GM12878 (cell line): ENCODE measurements around the gene OR2AE1. TPM values are rescaled to one million over a fixed set of nuclear protein-coding genes. Genes with fewer than 3 reads are reported as not detected.

Source experiments
- ATAC-seq: fragments of 200-7000 bp; cut with Tn5 transposase; 3 replicates; pipeline ENCODE4 v1.9.1; 2020; ENCODE audit warnings: mild to moderate bottlenecking, moderate library complexity
- BruUV-seq: library from RNA; stranded (reverse); fragments of 400-500 nt; replicated peaks from 2 replicates; lab custom pipeline; 2021; lab: Mats Ljungman, UMichigan
- CTCF ChIA-PET: fragments of 300-600 bp; sonication (Branson Sonifier 250); formaldehyde crosslinking; extraction: SDS; loops from one replicate; lab custom pipeline; 2021; ENCODE audit warnings: inconsistent platforms; lab: Yijun Ruan, JAX
- POLR2A ChIA-PET: fragments of 350-600 bp; formaldehyde crosslinking; extraction: SDS; loops from one replicate; lab custom pipeline; 2021; ENCODE audit warnings: inconsistent platforms; lab: Charles Lee
- RAD21 ChIA-PET: fragments of 300-600 bp; sonication (Branson Sonifier 250); formaldehyde crosslinking; loops from one replicate; lab custom pipeline; 2023; ENCODE audit warnings: antibody characterized with exemption; ENCODE audit not compliant: unreplicated experiment; lab: Charles Lee
- SMC1A ChIA-PET: fragments of 300-600 bp; sonication (Branson Sonifier 250); formaldehyde crosslinking; loops from one replicate; lab custom pipeline; 2023; ENCODE audit not compliant: unreplicated experiment, uncharacterized antibody; lab: Charles Lee
- DNase-seq: peaks from one replicate; pipeline ENCODE4 v3.0.0-alpha.2; 2011; ENCODE audit warnings: low read depth, low spot score
- FAIRE-seq: peaks from 3 replicates; lab custom pipeline; 2011; peaks lifted over from hg19 to GRCh38; lab: Jason Lieb, UNC
- H2AFZ ChIP-seq: 2 replicates; pipeline ENCODE4 v1.6.0; 2011; ENCODE audit warnings: low read depth, low read length, control low read depth; ENCODE audit not compliant: control insufficient read depth
- H3K27ac ChIP-seq: 2 replicates; pipeline ENCODE4 v1.5.1; 2011; ENCODE audit warnings: control low read depth; ENCODE audit not compliant: control insufficient read depth, insufficient read depth
- H3K27me3 ChIP-seq, 2 experiments: replicated peaks in 1 of 2; 2 replicates each; pipeline versions ENCODE4 v1.6.0 to v1.6.1; 2011; ENCODE audit warnings: low read length in 1 of 2; ENCODE audit not compliant: control insufficient read depth in 2 of 2, insufficient read depth in 2 of 2
- H3K36me3 ChIP-seq, 2 experiments: 2 replicates each; pipeline ENCODE4 v1.5.1; 2011; ENCODE audit warnings: low read length in 1 of 2; ENCODE audit not compliant: control insufficient read depth in 2 of 2, insufficient read depth in 2 of 2
- H3K4me1 ChIP-seq: 2 replicates; pipeline ENCODE4 v1.6.1; 2011; ENCODE audit warnings: mild to moderate bottlenecking, low read length, moderate library complexity, mixed read lengths; ENCODE audit not compliant: control insufficient read depth, insufficient read depth
- H3K4me2 ChIP-seq: 2 replicates; pipeline ENCODE4 v1.6.0; 2011; ENCODE audit warnings: control low read depth; ENCODE audit not compliant: control insufficient read depth, insufficient read depth
- H3K4me3 ChIP-seq: fragments of 200-600 bp; sonication (generic); 2 replicates; pipeline ENCODE4 v1.5.1; 2016
- H3K79me2 ChIP-seq: 2 replicates; pipeline ENCODE4 v1.6.0; 2011; ENCODE audit warnings: low read length; ENCODE audit not compliant: control insufficient read depth, insufficient read depth
- H3K9ac ChIP-seq: 2 replicates; pipeline ENCODE4 v1.8.0; 2011; ENCODE audit warnings: low read length, control low read depth, mixed read lengths; ENCODE audit not compliant: control insufficient read depth, insufficient read depth
- H3K9me3 ChIP-seq: replicated peaks from 3 replicates; pipeline ENCODE4 v1.5.1; 2011; ENCODE audit warnings: mild to moderate bottlenecking, low read length; ENCODE audit not compliant: control insufficient read depth, insufficient read depth
- H4K20me1 ChIP-seq: 2 replicates; pipeline ENCODE4 v1.6.0; 2011; ENCODE audit not compliant: control insufficient read depth, insufficient read depth
- BCL3 ChIP-seq: IDR thresholded peaks from 2 replicates; pipeline ENCODE4 v1.6.1; 2011; ENCODE audit warnings: borderline replicate concordance, low read depth, mild to moderate bottlenecking, moderate library complexity, low read length; ENCODE audit not compliant: insufficient read depth, poor library complexity, severe bottlenecking
- EED ChIP-seq: sonication (generic); IDR thresholded peaks from 2 replicates; pipeline ENCODE4 v1.6.1; 2016; ENCODE audit warnings: antibody characterized with exemption, low read depth
- MEF2B ChIP-seq: fragments of 450-650 bp; IDR thresholded peaks from 2 replicates; pipeline ENCODE4 v1.6.1; 2018; ENCODE audit warnings: mild to moderate bottlenecking, moderate library complexity; ENCODE audit not compliant: partially characterized antibody, poor library complexity, severe bottlenecking
- NFXL1 ChIP-seq: fragments of 450-650 bp; IDR thresholded peaks from 2 replicates; pipeline ENCODE4 v1.6.1; 2017; ENCODE audit warnings: antibody characterized with exemption, mild to moderate bottlenecking, borderline replicate concordance
- NKRF ChIP-seq: fragments of 450-650 bp; conservative IDR thresholded peaks from 2 replicates; pipeline ENCODE4 v1.6.1; 2017; ENCODE audit warnings: mild to moderate bottlenecking, moderate library complexity
- POLR2A ChIP-seq: IDR thresholded peaks from 2 replicates; pipeline ENCODE4 v1.6.1; 2011; ENCODE audit warnings: low read depth, mild to moderate bottlenecking, low read length
- RUNX3 ChIP-seq: IDR thresholded peaks from 2 replicates; pipeline ENCODE4 v1.6.1; 2012; ENCODE audit warnings: low read length, inconsistent platforms
- SMAD1 ChIP-seq: fragments of 450-650 bp; IDR thresholded peaks from 2 replicates; pipeline ENCODE4 v1.6.1; 2018; ENCODE audit warnings: mild to moderate bottlenecking, low read depth; ENCODE audit not compliant: partially characterized antibody
- SP1 ChIP-seq: IDR thresholded peaks from one replicate; pipeline ENCODE4 v1.6.1; 2011; ENCODE audit warnings: low read depth, low read length
- SPI1 ChIP-seq: IDR thresholded peaks from 2 replicates; pipeline ENCODE4 v1.6.1; 2011; ENCODE audit warnings: low read depth, mild to moderate bottlenecking, low read length, moderate library complexity, borderline replicate concordance; ENCODE audit not compliant: insufficient read depth
- SUPT20H ChIP-seq: IDR thresholded peaks from 2 replicates; pipeline ENCODE4 v1.6.1; 2011; ENCODE audit warnings: low read depth, mild to moderate bottlenecking, low read length, moderate library complexity, borderline replicate concordance; ENCODE audit not compliant: control insufficient read depth
- TBL1XR1 ChIP-seq: IDR thresholded peaks from 2 replicates; pipeline ENCODE4 v1.6.1; 2012; ENCODE audit warnings: low read depth, low read length, improper control_type of control experiment
- ZBTB40 ChIP-seq: fragments of 450-650 bp; IDR thresholded peaks from 2 replicates; pipeline ENCODE4 v1.6.1; 2016; ENCODE audit warnings: mild to moderate bottlenecking, moderate library complexity, borderline replicate concordance
- WGBS: methylation state at CpG from one replicate; pipeline ENCODE4 v1.1.6; 2016; ENCODE audit warnings: low lambda C conversion rate; ENCODE audit not compliant: insufficient replicate concordance, insufficient coverage; ENCODE audit errors: missing lambda C conversion rate; 5-methylcytosine and 5-hydroxymethylcytosine counted together
- in situ Hi-C: fragments of 300-500 bp; cut with MboI; formaldehyde crosslinking; loops from 9 replicates; pipeline ENCODE4 v1.14.3; 2018; ENCODE audit warnings: mixed read lengths
- intact Hi-C: fragments of 100-400 bp; cut with micrococcal nuclease; formaldehyde crosslinking; loops from one replicate; pipeline ENCODE4 v1.14.2; 2022; ENCODE audit not compliant: unreplicated experiment
- polyA plus RNA-seq, 11 experiments: library from polyadenylated mRNA; depleted of rRNA in 4 of 11; unstranded in 6 of 11; stranded (reverse) in 5 of 11; fragments of >200 nt; fragmentation: Nextera tagmentation in 4 of 11; fragmentation: Illumina TruSeq in 1 of 11; extraction: Ambion mirVana in 4 of 11; extraction: Trizol in 1 of 11; gene quantifications; 1 replicate in 1 of 11; 2 replicates in 10 of 11; pipeline versions ENCODE4 v1.2.1 to v1.2.3, GENCODE V29; 2011 to 2016; ENCODE audit warnings: inconsistent platforms in 2 of 11, missing spikeins in 2 of 11, low read depth in 1 of 11
- total RNA-seq, 4 experiments: library from RNA; depleted of rRNA in 3 of 4; stranded (reverse); fragments of >200 nt in 3 of 4; fragmentation: Illumina TruSeq in 1 of 4; extraction: Trizol in 1 of 4; gene quantifications; 2 replicates each; pipeline versions ENCODE4 v1.2.1 to v1.2.3, GENCODE V29; 2013 to 2021

The OR2AE1 gene
- total and polyA plus RNA-seq, 10 of the 15 experiments (the other 5 are each of a cell fraction or from before 2014, with no cell fraction given): 0.05 to 0.34 (median 0.18) TPM; not detected in 4

GRCh38 chr7:99898023-99898357, 21.2 kb upstream of the OR2AE1 start (continued):
- TF ChIP-seq SMAD1 (no peak), MEF2B (no peak), TBL1XR1 (no peak), NKRF (no peak), NFXL1 (no peak), SUPT20H (no peak)

GRCh38 chr7:99897322-99898022, 20.6 kb upstream of the OR2AE1 start:
- Histone ChIP-seq H3K4me2 (no peak overlapping the region), H3K36me3 (peaks cover 5 to 22% of the 10 kb centered on the region in 2 experiments; a peak in 3 of 4 replicates), H3K79me2 (no peaks in the 10 kb centered on the region), H3K4me1 (peaks cover 8% of the 10 kb centered on the region), H3K27ac (no peak overlapping the region), H4K20me1 (no peaks in the 10 kb centered on the region), H3K27me3 (no peaks in the 10 kb centered on the region), H3K9ac (no peak overlapping the region), H3K9me3 (no peaks in the 10 kb centered on the region), H3K4me3 (no peak overlapping the region), H2AFZ (no peak overlapping the region)
- peak; percentile 81 for ATAC-seq
- ChIA-PET CTCF (interaction anchor here (1.0 kb wide), 1 partner anchor 16 kb away, joined by 3 read pairs; no protein-coding TSS in a partner anchor), SMC1A (no interaction called here), RAD21 (no interaction called here), POLR2A (no interaction called here)
- no TSS peak for BruUV-seq
- intact Hi-C loops: no loop called here
- in situ Hi-C loops: no loop called here
- FAIRE-seq: no peak
- DNase-seq: no peak
- 86% methylated on average over 6 of the region's 6 CpGs for WGBS
- TF ChIP-seq BCL3 (no peak), POLR2A (0 out of 2 replicates have a peak, but pooled peaks have one; percentile 1), RUNX3 (peak; percentile 34; the same call in 1 of the 2 replicates), SP1 (no peak), ZBTB40 (peak; percentile 34; the same call in 1 of the 2 replicates), EED (no peak), SPI1 (peak; percentile 29; the same call in 1 of the 2 replicates)
